ENCODE data around the gene CRHR1. TPM values are rescaled to one million over a fixed set of nuclear protein-coding genes. Genes with fewer than 3 reads are reported as not detected.

CRHR1 gene
- total RNA-seq, 4 donors from 2014 or later = 0.10 to 0.54 (median 0.35) TPM; not detected in 1

DNA sequence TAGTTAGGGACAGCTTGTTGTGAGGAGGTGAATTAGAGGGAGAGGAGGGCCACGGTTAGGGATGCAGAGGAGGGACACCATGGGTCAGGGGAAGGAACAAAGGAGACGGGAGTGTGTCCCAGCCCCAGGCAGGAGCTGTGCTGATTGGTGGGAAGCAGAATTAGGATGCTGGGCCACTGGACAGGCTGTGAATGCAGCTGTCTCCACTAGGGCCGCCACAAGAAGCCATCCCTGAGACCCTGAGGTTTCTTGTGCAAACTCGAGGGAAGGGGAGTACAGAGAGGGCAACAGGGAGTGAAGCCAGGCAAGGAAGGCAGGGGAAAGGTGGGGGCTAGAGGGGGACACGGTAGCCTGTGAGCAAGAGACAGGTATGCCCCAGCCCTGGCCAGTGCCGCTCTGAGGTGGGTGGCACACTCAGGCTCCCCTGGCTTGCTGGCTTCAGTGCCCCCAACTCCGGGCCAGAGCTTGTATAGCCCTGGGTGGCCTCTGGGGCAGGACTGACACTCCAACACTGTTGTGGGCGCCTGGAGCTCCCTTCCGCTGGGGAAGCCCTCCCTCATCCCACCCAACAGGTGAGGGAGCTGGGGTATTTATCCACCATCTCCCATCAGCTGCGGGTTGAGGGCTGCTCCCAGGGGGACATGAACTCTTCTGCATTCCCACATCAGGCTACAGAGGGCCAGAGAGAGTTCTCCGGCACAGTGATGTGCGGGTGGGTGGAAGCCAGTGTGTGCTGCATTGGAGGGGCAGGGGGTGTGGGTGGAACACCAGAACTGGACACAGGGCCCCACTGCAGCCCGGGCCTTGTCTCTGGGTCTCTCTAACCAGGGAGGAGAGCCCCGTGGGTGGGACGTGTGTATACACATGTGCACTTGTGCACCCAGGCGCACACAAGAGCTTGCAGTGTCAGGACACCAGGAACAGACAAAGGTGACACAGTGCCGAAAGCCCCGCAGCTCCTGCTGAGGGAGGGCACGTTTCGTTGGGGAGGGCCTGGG, 52.2 kb downstream of the CRHR1 start:
- no peaks in the 10 kb centered on the region for H3K36me3 ChIP-seq
- no peak overlapping the region for H3K4me3 ChIP-seq
- WGBS, 2 donors (ENCODE audit: low coverage in 1 of 2) = 20 to 60% methylated on average over 1 to 7 of the region's 20 CpGs
- H3K27ac ChIP-seq = no peak overlapping the region
- peaks cover 57% of the 10 kb centered on the region for H3K27me3 ChIP-seq
- no peak for ATAC-seq
- no peaks in the 10 kb centered on the region for H3K9me3 ChIP-seq
- H3K4me1 ChIP-seq = peaks cover 0 to 5% (median 0%) of the 10 kb centered on the region in 3 donors
- TF ChIP-seq CTCF (IDR thresholded peaks at IDR 0.05) (no peak), POLR2A (IDR thresholded peaks at IDR 0.05) (no peak), EP300 (IDR thresholded peaks at IDR 0.05) (no peak), POLR2AphosphoS5 (IDR thresholded peaks at IDR 0.05) (no peak)

- no peak overlapping the region for H3K4me3 ChIP-seq
- peaks cover 53% of the 10 kb centered on the region for H3K27me3 ChIP-seq
- peaks cover 0 to 2% (median 0%) of the 10 kb centered on the region in 3 donors for H3K4me1 ChIP-seq
- H3K27ac ChIP-seq = no peak overlapping the region
- TF ChIP-seq CTCF (IDR thresholded peaks at IDR 0.05) (no peak), POLR2A (IDR thresholded peaks at IDR 0.05) (no peak), POLR2AphosphoS5 (IDR thresholded peaks at IDR 0.05) (no peak), EP300 (IDR thresholded peaks at IDR 0.05) (no peak)
- H3K36me3 ChIP-seq = no peaks in the 10 kb centered on the region
- 55% methylated on average over 8 of the region's 10 CpGs; no CpG with 5 or more reads in 1 of the 2 donors for WGBS, 2 donors (ENCODE audit: low coverage in 1 of 2)
- no peaks in the 10 kb centered on the region for H3K9me3 ChIP-seq
- ATAC-seq = no peak
Measured at GRCh38 chr17:45837187-45837586, 53.1 kb downstream of the CRHR1 start.

- H3K27ac ChIP-seq = no peak overlapping the region
- H3K27me3 ChIP-seq = peaks cover 52% of the 10 kb centered on the region
- TF ChIP-seq POLR2AphosphoS5 (IDR thresholded peaks at IDR 0.05) (no peak), CTCF (IDR thresholded peaks at IDR 0.05) (no peak), EP300 (IDR thresholded peaks at IDR 0.05) (no peak), POLR2A (IDR thresholded peaks at IDR 0.05) (no peak)
- WGBS, 2 donors (ENCODE audit: low coverage in 1 of 2) = 96% methylated on average over 4 of the region's 9 CpGs; no CpG with 5 or more reads in 1 of the 2 donors
- no peaks in the 10 kb centered on the region for H3K36me3 ChIP-seq
- ATAC-seq = no peak
- H3K4me3 ChIP-seq = no peak overlapping the region
- no peaks in the 10 kb centered on the region for H3K4me1 ChIP-seq
- H3K9me3 ChIP-seq = no peaks in the 10 kb centered on the region
Measured at GRCh38 chr17:45837603-45838002, 53.5 kb downstream of the CRHR1 start.

GRCh38 chr17:45838751-45839295, 54.7 kb downstream of the CRHR1 start:
- Histone ChIP-seq H3K27me3 (peaks cover 40% of the 10 kb centered on the region), H3K4me1 (no peaks in the 10 kb centered on the region), H3K9me3 (no peaks in the 10 kb centered on the region), H3K27ac (no peak overlapping the region), H3K36me3 (no peaks in the 10 kb centered on the region), H3K4me3 (no peak overlapping the region)
- ATAC-seq = no peak
- TF ChIP-seq EP300 (IDR thresholded peaks at IDR 0.05) (no peak), POLR2A (IDR thresholded peaks at IDR 0.05) (no peak), CTCF (IDR thresholded peaks at IDR 0.05) (no peak), POLR2AphosphoS5 (IDR thresholded peaks at IDR 0.05) (no peak)
- 78 to 82% methylated on average over 5 to 6 of the region's 8 CpGs for WGBS, 2 donors (ENCODE audit: low coverage in 1 of 2)
